Glomerular visceral epithelial cell (primary cell): Measurements from ENCODE around the gene DHRS2.
"Not testable (repeated sequence)": the region's sequence is repeated elsewhere in the genome, so short reads cannot be mapped to it uniquely, and the experiment has no call there.

ENCODE experiments used
- DNase-seq: peaks from one replicate; pipeline ENCODE4 v3.0.0-alpha.2; 2016; ENCODE audit errors: extremely low spot score

The DHRS2 gene

DNA sequence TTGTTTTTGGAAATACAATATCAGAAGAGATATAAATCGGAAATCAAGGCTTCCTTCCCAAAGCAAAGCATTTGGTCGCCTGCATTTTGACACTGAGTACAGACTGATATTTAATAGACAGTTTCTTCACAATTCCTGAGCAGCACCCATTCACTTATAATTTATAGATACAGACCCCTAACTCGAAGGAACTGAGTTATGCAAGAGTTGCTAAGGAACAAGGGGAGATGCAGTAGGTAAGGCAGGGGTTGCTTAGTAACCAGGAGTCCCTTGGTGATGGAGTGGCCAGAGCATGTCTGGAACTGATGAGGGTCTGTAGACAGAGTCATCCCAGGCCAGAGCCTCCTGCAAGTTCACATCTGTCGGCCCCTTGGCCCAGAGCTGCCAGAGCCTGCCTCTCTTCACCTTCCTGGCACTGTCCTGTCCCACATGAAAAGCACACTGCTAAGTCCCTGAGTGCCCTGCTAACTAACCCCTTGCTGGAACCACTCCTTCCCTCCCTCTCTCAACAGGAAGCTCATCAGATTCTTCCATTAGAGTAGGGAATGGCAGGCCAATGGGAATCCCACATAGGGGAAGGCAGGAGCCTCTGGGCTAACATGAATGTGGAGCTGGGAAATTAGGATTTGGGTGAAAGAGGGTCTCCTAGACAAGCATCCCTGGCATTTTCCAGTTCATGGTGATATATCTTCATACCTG is 3.6 kb upstream of the DHRS2 start:
- no peak for DNase-seq

DNA sequence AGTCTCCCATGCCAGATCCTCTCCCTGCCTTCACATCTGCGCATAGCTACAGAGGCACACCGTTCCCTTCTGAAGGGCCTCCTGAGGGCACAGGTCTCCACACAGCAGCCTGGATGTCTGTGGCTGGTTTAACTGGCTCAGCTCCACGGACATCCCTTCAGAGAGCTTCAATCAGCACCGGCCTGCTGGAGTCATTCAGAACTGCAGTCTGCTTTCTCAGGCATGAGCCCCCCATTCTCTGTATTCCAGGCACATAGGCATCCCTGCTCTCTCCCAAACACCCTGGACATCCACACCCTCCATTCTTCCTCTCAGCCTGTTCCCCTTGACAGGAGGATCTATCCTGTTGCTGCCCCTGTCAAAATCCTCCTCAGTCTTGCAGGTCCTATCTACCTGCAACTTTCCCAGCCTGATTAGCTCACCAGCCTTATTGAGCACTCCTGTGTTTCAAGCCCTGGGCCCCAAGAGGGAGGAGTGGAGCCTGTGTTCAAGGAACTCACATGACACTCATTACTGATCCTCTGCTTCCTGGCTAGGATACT is 2.9 kb upstream of the DHRS2 start:
- DNase-seq = no peak

DNA sequence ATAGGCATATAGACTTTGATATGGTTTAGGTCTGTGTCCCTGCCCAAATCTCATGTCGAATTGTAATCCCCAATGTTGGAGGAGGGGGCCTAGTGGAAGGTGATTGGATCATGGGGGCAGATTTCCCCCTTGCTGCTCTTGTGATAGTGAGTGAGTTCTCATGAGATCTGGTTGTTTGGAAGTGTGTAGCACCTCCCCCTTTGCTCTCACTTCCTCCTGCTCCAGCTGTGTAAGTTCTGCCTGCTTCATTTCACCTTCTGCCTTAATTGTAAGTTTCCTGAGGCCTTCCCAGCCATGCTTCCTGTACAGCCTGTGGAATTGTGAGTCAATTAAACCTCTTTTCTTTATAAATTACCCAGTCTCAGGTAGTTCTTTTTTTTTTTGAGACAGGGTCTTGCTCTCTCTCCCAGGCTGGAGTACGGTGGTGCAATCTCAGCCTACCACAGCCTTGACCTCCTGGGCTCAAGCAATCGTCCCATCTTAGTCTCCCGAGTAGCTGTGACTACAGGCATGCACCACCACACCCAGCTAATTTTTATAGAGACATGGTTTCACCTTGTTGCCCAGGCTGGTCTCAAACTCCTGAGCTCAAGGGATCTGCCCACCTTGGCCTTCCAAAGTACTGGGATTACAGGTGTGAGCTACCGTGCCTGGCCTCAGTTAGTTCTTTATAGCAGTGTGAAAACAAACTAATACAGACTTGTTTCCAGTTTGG is 1.3 kb upstream of the DHRS2 start:
- DNase-seq = not testable (repeated sequence)

DNA sequence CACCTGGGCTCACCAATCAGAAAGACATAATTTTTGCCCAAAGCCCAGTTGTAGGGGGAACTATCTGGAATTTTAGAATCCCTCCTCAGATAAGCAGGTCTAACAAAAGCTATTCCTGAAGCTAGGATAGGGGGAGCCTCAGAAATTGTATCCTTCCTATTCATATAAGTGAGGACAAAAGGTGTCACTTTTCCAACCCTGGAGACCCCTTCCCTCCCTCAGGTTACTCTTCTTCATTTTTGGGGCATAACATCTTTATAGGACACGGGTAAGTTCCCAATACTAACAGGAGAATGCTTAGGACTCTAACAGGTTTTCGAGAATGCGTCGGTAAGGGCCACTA is 1.1 kb downstream of the DHRS2 start:
- not testable (repeated sequence) for DNase-seq

DNA sequence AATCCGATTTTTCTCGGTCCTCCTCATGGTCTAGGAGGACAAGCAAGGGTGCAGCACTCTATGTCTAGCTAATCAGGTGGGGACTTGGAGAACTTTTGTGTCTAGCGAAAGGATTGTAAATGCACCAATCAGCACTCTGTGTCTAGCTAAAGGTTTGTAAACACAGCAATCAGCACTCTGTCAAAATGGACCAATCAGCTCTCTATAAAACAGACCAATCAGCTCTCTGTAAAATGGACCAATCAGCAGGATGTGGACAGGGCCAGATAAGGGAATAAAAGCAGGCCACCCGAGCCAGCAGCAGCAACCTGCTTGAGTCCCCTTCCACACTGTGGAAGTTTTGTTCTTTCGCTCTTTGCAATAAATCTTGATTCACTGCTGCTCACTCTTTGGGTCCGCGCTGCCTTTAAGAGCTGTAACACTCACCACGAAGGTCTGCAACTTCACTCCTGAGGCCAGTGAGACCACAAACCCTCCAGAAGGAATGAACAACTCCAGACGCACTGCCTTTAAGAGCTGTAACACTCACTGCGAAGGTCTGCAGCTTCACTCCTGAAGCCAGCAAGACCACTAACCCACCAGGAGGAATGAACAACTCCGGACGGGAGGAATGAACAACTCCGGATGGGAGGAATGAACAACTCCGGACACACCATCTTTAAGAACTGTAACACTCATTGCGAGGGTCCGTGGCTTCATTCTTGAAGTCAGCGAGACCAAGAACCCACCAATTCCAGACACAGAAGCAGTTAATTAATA is 1.7 kb downstream of the DHRS2 start:
- DNase-seq = not testable (repeated sequence)

- DNase-seq = no peak
Measured at GRCh38 chr14:23638414-23639047, 2.4 kb downstream of the DHRS2 start.

DNA sequence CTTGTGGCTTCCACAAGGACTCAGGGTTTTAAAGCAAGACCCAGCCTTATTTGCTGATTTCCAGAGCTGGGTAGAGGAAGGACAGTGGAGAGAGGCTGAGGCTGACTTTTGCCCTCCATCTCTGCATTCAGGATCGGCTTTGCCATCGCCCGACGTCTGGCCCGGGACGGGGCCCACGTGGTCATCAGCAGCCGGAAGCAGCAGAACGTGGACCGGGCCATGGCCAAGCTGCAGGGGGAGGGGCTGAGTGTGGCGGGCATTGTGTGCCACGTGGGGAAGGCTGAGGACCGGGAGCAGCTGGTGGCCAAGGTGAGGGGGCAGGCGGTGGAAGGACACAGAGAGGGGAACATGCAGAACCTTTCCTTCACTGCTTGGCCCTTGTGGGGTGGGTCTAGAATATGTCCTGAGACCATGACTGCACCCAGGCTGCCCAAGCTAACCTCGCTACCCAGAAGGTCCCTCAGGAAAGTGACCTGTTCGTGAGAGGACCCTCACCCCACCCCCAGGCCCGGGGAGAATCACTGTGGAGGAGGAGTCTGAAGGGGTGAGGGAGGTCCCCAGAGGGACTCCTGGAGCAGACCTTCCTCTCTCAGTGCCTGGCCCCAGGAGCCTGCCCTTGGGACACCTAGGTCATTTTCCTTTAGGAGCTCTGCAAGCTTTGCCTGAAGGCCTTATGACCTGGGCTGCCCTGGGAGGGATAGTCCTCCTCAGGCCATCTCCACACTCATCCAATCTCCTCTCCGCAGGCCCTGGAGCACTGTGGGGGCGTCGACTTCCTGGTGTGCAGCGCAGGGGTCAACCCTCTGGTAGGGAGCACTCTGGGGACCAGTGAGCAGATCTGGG is 3.1 kb downstream of the DHRS2 start:
- DNase-seq = no peak

DNA sequence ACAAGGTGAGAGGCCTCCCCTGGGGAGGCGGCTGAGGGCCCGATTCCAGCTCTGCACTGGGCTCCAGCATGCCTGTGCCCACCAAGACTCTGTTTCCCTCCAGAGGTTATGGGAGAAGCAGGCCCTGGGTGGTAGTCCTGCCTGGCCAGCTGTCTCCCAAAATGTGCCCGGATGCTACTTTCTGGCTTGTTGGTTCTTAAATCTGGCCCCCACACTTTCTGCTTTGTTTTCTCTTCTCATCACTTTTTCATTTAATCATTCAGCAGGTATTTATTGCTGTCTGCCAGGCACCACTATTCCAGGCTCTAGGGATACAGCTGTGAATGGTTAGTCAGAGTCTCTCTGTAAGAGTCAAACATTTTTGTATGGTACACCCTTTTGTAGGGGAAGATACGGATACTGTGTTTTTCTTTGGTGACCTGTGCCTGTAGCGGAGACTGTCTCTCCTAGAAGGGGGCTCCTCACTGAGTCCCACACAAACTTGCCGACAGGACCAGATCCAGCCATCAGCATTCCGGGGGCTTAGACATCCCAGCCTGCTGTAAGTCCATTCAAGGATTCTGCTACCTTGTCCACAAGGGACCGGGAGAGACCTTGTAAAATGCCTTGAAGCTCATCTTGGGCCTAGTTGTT is 3.8 kb downstream of the DHRS2 start:
- no peak for DNase-seq

- DNase-seq = peak; percentile 37
Measured at GRCh38 chr14:23640524-23641141, 4.5 kb downstream of the DHRS2 start.

DNA sequence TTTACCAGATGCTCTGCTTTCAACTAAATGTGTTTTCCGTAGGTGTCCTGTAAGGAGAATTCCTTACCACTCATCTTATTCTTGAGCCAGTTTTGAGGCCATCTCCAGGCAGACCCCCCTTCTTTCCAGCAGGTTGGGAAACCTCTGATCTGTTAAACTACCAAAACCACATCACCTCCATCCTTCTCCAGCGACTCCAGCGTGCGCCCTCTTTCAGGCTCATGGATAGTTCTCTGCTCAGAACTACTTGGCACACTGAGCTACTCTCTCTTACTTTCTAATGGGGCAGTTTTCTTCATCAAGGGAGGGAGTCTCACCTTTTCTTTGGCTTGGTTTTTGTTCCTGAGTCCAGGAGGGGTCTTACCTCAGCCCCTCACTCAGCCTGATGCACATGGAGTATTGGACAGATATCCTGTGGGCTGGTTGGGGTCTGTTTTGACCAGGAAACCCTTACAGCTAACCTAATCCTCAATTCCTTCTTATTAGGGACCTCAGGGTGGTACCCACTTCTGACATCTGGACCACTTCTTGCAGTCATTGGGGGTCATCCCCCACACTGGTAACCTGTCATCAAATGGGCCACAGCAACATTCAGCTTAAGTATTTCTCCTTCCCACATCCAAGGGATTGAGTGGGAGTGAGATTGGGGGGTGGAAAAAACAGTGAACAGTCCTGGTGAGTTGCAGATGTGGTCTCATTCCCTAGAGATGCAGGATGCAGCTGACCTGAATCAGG is 5.2 kb downstream of the DHRS2 start:
- DNase-seq = no peak

DNA sequence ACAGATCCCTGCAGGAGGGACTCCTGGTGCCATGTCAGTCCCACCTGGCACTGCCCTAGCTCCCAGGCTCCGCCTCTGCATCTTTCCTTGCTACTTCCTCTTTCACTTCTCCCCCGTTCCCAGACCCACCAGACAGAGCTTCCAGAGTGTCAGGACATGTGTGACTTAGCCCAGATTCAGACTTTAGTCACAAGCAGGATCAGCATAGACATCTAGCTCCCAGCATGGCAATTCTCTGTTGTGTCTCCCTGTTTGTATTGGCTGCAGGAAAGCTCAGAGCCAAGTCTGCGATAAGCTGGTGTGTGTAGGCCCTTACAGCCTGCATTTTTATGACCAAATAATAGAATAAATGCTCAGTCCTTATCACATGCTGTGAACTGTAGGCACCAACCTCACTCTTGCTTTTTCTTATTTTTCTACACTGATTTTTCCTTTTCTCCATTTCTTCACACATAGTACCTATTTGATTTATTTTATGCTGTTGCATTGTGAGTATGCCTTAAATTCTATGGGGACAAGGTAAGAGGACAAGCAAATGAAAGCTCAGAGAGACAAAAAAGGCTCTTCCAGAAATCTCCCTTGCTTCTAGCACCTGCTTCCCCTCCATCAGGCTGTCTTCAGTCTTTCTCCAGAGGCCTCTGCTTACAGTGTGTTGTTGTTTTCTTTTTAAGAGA is 5.9 kb downstream of the DHRS2 start:
- no peak for DNase-seq

- DNase-seq = no peak
Measured at GRCh38 chr14:23643533-23644194, 7.5 kb downstream of the DHRS2 start.

- no peak for DNase-seq
Measured at GRCh38 chr14:23644195-23644918, 8.2 kb downstream of the DHRS2 start.

- no peak for DNase-seq
Measured at GRCh38 chr14:23644919-23645336, 8.8 kb downstream of the DHRS2 start.

- no peak for DNase-seq
Measured at GRCh38 chr14:23645504-23645811, 9.3 kb downstream of the DHRS2 start.

GRCh38 chr14:23645812-23646647 is 9.9 kb downstream of the DHRS2 start:
- no peak for DNase-seq
